Putamen (tissue), 1 donor: Measurements from ENCODE around the gene DNAJC3.
"Not testable (repeated sequence)": the region's sequence is repeated elsewhere in the genome, so short reads cannot be mapped to it uniquely, and the experiment has no call there.

Source experiments
- DNase-seq: peaks from one replicate; pipeline ENCODE4 v3.0.0-alpha.2; 2016; ENCODE audit warnings: low spot score

Gene DNAJC3

GRCh38 chr13:95714142-95714832 lies 37.3 kb downstream of the DNAJC3 start:
- DNase-seq: no peak

- no peak for DNase-seq
Measured at GRCh38 chr13:95716231-95716630, 39.3 kb downstream of the DNAJC3 start.

- no peak for DNase-seq
Measured at GRCh38 chr13:95722241-95722640, 45.3 kb downstream of the DNAJC3 start.

- DNase-seq: no peak
Measured at GRCh38 chr13:95723438-95723837, 46.5 kb downstream of the DNAJC3 start.

GRCh38 chr13:95724252-95724651 lies 47.3 kb downstream of the DNAJC3 start:
- DNase-seq: no peak

- no peak for DNase-seq
Measured at GRCh38 chr13:95726876-95727275, 49.9 kb downstream of the DNAJC3 start.

- DNase-seq: no peak
Measured at GRCh38 chr13:95728957-95729356, 52.0 kb downstream of the DNAJC3 start.

GRCh38 chr13:95734124-95734523 lies 57.2 kb downstream of the DNAJC3 start:
- DNase-seq: no peak

- not testable (repeated sequence) for DNase-seq
Measured at GRCh38 chr13:95740071-95740978, 63.4 kb downstream of the DNAJC3 start.

- no peak for DNase-seq
Measured at GRCh38 chr13:95740979-95741320, 64.0 kb downstream of the DNAJC3 start.

GRCh38 chr13:95741584-95742563 lies 64.9 kb downstream of the DNAJC3 start:
- DNase-seq: no peak

- no peak for DNase-seq
Measured at GRCh38 chr13:95743192-95743591, 66.3 kb downstream of the DNAJC3 start.

GRCh38 chr13:95745289-95745688 lies 68.3 kb downstream of the DNAJC3 start:
- no peak for DNase-seq

GRCh38 chr13:95745752-95746151 lies 68.8 kb downstream of the DNAJC3 start:
- DNase-seq: no peak

GRCh38 chr13:95749545-95749944 lies 72.6 kb downstream of the DNAJC3 start:
- DNase-seq: no peak

GRCh38 chr13:95752677-95753076 lies 75.7 kb downstream of the DNAJC3 start:
- no peak for DNase-seq

GRCh38 chr13:95754069-95754468 lies 77.1 kb downstream of the DNAJC3 start:
- no peak for DNase-seq

GRCh38 chr13:95756072-95756471 lies 79.1 kb downstream of the DNAJC3 start:
- no peak for DNase-seq

- DNase-seq: not testable (repeated sequence)
Measured at GRCh38 chr13:95762626-95763025, 85.7 kb downstream of the DNAJC3 start.

GRCh38 chr13:95763601-95764000 lies 86.7 kb downstream of the DNAJC3 start:
- DNase-seq: no peak

GRCh38 chr13:95771905-95772304 lies 95.0 kb downstream of the DNAJC3 start:
- DNase-seq: no peak

GRCh38 chr13:95779522-95779921 lies 102.6 kb downstream of the DNAJC3 start:
- DNase-seq: no peak
